Measurements from ENCODE around the gene ZNF236.

ZNF236 gene

DNA sequence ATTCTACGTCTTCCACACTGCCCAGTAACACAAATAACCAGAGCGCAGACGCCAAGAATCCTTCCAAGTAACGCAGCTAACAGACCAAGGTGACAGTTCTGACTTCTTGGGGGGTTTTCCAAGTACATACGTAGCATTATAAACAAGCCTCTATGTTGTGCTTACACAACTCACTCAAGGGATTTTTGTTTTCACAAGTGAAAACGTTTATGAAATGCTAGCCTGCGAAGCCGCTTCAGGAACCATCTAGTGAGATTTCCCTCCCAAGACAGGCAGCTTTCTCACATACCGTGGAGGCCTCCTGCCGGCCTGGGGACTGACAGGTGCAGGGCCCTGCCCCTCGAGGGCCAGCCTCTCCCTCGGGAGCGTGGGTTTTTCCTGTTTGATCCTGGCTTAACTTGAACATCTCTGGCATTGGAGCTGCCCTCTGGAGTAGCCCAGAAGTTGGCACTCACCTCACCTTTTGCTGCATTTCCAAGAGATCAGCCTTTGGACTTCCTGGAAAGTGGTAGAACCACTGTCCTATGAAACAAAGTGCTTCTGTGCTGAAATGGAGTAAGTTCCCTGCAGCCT is 159.1 kb downstream of the ZNF236 start:
- Histone ChIP-seq H2AFZ (ENCODE audit: low read length) (no peak overlapping the region), H3K9ac (ENCODE audit: low read length) (peak overlapping the region; percentile 82), H3K9me2 (ENCODE audit: low read depth, low read length) (no peaks in the 10 kb centered on the region), H3K27me3 (ENCODE audit: insufficient read depth, low read length) (no peaks in the 10 kb centered on the region), H3K4me3 (ENCODE audit: low read depth, low read length, poor library complexity, severe bottlenecking) (peak overlapping the region; percentile 71), H3F3A (ENCODE audit: insufficient read depth, low read length) (no peaks in the 10 kb centered on the region), H4K20me1 (ENCODE audit: insufficient read depth, low read length) (no peaks in the 10 kb centered on the region), H3K79me2 (ENCODE audit: insufficient read depth, low read length) (no peaks in the 10 kb centered on the region), H3K4me2 (ENCODE audit: low read length) (peak overlapping the region; percentile 84), H3K27ac (ENCODE audit: low read depth, low read length, poor library complexity, severe bottlenecking) (peak overlapping the region; percentile 100), H3K4me1 (ENCODE audit: insufficient read depth, low read length, severe bottlenecking) (peaks cover 73% of the 10 kb centered on the region), H3K9me3 (ENCODE audit: low read length) (no peaks in the 10 kb centered on the region), H3K36me3 (ENCODE audit: insufficient read depth, low read length) (peaks cover 44% of the 10 kb centered on the region)
- TF ChIP-seq EZH2 (IDR thresholded peaks at IDR 0.05; ENCODE audit: borderline replicate concordance, low read length), result no peak
- TF ChIP-seq, protein P1, sequence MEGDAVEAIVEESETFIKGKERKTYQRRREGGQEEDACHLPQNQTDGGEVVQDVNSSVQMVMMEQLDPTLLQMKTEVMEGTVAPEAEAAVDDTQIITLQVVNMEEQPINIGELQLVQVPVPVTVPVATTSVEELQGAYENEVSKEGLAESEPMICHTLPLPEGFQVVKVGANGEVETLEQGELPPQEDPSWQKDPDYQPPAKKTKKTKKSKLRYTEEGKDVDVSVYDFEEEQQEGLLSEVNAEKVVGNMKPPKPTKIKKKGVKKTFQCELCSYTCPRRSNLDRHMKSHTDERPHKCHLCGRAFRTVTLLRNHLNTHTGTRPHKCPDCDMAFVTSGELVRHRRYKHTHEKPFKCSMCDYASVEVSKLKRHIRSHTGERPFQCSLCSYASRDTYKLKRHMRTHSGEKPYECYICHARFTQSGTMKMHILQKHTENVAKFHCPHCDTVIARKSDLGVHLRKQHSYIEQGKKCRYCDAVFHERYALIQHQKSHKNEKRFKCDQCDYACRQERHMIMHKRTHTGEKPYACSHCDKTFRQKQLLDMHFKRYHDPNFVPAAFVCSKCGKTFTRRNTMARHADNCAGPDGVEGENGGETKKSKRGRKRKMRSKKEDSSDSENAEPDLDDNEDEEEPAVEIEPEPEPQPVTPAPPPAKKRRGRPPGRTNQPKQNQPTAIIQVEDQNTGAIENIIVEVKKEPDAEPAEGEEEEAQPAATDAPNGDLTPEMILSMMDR (IDR thresholded peaks at IDR 0.05; ENCODE audit: low read length), result peak; percentile 29; the same call in 1 of the 2 replicates

DNA sequence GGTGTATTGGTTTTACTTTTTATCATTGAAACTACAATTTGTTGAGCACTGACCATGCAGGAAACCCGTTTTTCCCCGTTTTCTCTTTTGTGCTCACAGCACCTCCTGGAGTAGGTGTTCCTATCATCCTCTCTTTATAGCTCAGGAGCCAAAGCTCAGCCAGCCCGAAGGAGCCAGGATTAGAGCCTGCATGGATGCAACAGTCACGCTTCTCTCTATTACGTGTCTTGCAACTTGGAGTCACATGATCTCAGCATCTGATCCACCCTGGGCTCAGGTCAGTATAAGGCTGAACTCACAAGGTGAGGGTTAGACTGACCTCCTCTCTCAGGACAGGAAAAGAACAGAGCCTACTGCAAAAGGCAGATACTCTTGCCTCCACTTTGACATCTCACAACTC is 159.7 kb downstream of the ZNF236 start:
- H3K4me1 ChIP-seq (ENCODE audit: insufficient read depth, low read length, severe bottlenecking), result peaks cover 68% of the 10 kb centered on the region
- peak overlapping the region; percentile 82; the same call in 1 of the 2 replicates for H3K9ac ChIP-seq (ENCODE audit: low read length)
- peak overlapping the region; percentile 71 for H3K4me3 ChIP-seq (ENCODE audit: low read depth, low read length, poor library complexity, severe bottlenecking)
- no peaks in the 10 kb centered on the region for H3K27me3 ChIP-seq (ENCODE audit: insufficient read depth, low read length)
- peak overlapping the region; percentile 84 for H3K4me2 ChIP-seq (ENCODE audit: low read length)
- peak overlapping the region; percentile 100 for H3K27ac ChIP-seq (ENCODE audit: low read depth, low read length, poor library complexity, severe bottlenecking)
- H3K9me3 ChIP-seq (ENCODE audit: low read length), result no peaks in the 10 kb centered on the region
- H3K79me2 ChIP-seq (ENCODE audit: insufficient read depth, low read length), result no peaks in the 10 kb centered on the region
- peaks cover 44% of the 10 kb centered on the region for H3K36me3 ChIP-seq (ENCODE audit: insufficient read depth, low read length)
- H3K9me2 ChIP-seq (ENCODE audit: low read depth, low read length), result no peaks in the 10 kb centered on the region
- H4K20me1 ChIP-seq (ENCODE audit: insufficient read depth, low read length), result no peaks in the 10 kb centered on the region
- no peak overlapping the region for H2AFZ ChIP-seq (ENCODE audit: low read length)
- no peak for TF ChIP-seq EZH2 (IDR thresholded peaks at IDR 0.05; ENCODE audit: borderline replicate concordance, low read length)
- TF ChIP-seq, protein P1 (IDR thresholded peaks at IDR 0.05; ENCODE audit: low read length), result no peak
- H3F3A ChIP-seq (ENCODE audit: insufficient read depth, low read length), result no peaks in the 10 kb centered on the region

DNA sequence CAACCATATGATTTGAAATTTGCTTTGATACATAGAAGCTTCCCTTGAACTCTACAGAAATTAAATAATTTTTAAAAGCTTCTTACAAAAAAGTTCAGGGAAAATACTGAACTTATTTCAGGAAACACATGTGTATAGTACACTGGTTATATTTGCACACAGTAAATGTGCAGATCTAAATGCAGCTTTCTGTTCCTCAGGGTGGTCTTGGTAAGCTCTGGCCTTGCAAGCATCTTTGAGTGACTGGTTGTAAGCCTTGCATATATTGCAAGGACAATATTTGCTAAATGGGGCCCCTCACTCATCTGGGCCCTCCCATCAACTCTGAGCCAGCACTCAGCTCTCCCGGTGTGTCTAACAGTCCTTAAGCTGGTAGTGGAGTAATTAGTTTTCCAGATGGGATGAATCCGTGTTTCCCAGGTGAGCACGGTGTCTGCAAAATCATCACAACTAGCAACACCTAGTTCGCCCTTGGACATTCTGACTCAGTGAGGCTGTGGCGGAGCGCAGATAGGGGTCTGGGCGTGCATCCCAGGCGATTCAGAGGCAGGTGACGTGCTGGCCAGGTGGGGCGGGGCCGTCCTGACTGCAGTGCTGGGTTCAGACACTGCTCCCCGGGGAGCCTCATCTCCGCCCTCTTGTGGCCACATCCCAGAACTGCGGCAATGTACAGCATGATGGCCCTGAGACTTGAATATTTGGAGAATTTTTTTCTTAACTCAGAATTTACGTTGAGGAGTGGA is 160.7 kb downstream of the ZNF236 start:
- no peaks in the 10 kb centered on the region for H3K9me3 ChIP-seq (ENCODE audit: low read length)
- TF ChIP-seq EZH2 (IDR thresholded peaks at IDR 0.05; ENCODE audit: borderline replicate concordance, low read length), result no peak
- TF ChIP-seq, protein P1 (IDR thresholded peaks at IDR 0.05; ENCODE audit: low read length), result peak; percentile 95
- H3K9ac ChIP-seq (ENCODE audit: low read length), result peak overlapping the region; percentile 82; the same call in 1 of the 2 replicates
- H3K4me2 ChIP-seq (ENCODE audit: low read length), result peak overlapping the region; percentile 84; the same call in 1 of the 2 replicates
- no peaks in the 10 kb centered on the region for H3K27me3 ChIP-seq (ENCODE audit: insufficient read depth, low read length)
- no peak overlapping the region for H2AFZ ChIP-seq (ENCODE audit: low read length)
- H3K36me3 ChIP-seq (ENCODE audit: insufficient read depth, low read length), result peaks cover 44% of the 10 kb centered on the region
- peaks cover 60% of the 10 kb centered on the region for H3K4me1 ChIP-seq (ENCODE audit: insufficient read depth, low read length, severe bottlenecking)
- peak overlapping the region; percentile 71 for H3K4me3 ChIP-seq (ENCODE audit: low read depth, low read length, poor library complexity, severe bottlenecking)
- no peaks in the 10 kb centered on the region for H4K20me1 ChIP-seq (ENCODE audit: insufficient read depth, low read length)
- no peaks in the 10 kb centered on the region for H3F3A ChIP-seq (ENCODE audit: insufficient read depth, low read length)
- no peaks in the 10 kb centered on the region for H3K79me2 ChIP-seq (ENCODE audit: insufficient read depth, low read length)
- no peaks in the 10 kb centered on the region for H3K9me2 ChIP-seq (ENCODE audit: low read depth, low read length)
- H3K27ac ChIP-seq (ENCODE audit: low read depth, low read length, poor library complexity, severe bottlenecking), result peak overlapping the region; percentile 100
